K562 (cell line): ENCODE results near the gene PTGES3. TPM values are rescaled to one million over a fixed set of nuclear protein-coding genes. Genes with fewer than 3 reads are reported as not detected.

Experiments used
- ATAC-seq: fragments of 200-7000 bp; cut with Tn5 transposase; 3 replicates; pipeline ENCODE4 v1.9.1; 2020; ENCODE audit warnings: moderate library complexity
- BruUV-seq: library from RNA; stranded (reverse); fragments of 400-500 nt; replicated peaks from 2 replicates; lab custom pipeline; 2021; lab: Mats Ljungman, UMichigan
- CTCF ChIA-PET: fragments of 300-600 bp; formaldehyde crosslinking; extraction: SDS; loops from one replicate; lab custom pipeline; 2021; ENCODE audit warnings: low intra/inter-chr PET ratio; lab: Yijun Ruan, JAX
- POLR2A ChIA-PET: fragments of 300-600, 350-650 bp; sonication (Branson Sonifier 250); formaldehyde crosslinking; extraction: SDS; loops from one replicate; lab custom pipeline; 2021; ENCODE audit warnings: antibody characterized with exemption, inconsistent platforms; lab: Yijun Ruan, JAX
- DNase-seq, 4 experiments: peaks; one replicate each; pipeline versions ENCODE4 v3.0.0 to v3.0.0-alpha.2; 2011 to 2018; ENCODE audit warnings: low spot score in 3 of 4, mixed read lengths in 3 of 4; ENCODE audit errors: extremely low read depth in 1 of 4
- FAIRE-seq: peaks from 2 replicates; lab custom pipeline; 2011; peaks lifted over from hg19 to GRCh38; lab: Jason Lieb, UNC
- H2AFZ ChIP-seq: 2 replicates; pipeline ENCODE4 v1.6.0; 2011; ENCODE audit warnings: low read depth, low read length, control low read depth, inconsistent platforms
- H3K27ac ChIP-seq: fragments of 200-600 bp; 3 replicates; pipeline ENCODE4 v1.8.0; 2011; ENCODE audit warnings: low read depth, mild to moderate bottlenecking, control low read depth, inconsistent platforms, low read length, moderate library complexity, mixed read lengths; ENCODE audit errors: extremely low read depth
- H3K27me3 ChIP-seq, 2 experiments: fragments of 300-600 bp in 1 of 2; 2 replicates in 1 of 2; 3 replicates in 1 of 2; pipeline versions ENCODE4 v1.6.0 to v1.8.0; 2011; ENCODE audit warnings: inconsistent platforms in 2 of 2, low read length in 2 of 2, mild to moderate bottlenecking in 1 of 2, mixed read lengths in 1 of 2, moderate library complexity in 1 of 2; ENCODE audit not compliant: control insufficient read depth in 2 of 2, insufficient read depth in 2 of 2
- H3K36me3 ChIP-seq: fragments of 300-600 bp; 3 replicates; pipeline ENCODE4 v1.8.0; 2011; ENCODE audit warnings: mild to moderate bottlenecking, low read length, inconsistent platforms; ENCODE audit not compliant: control insufficient read depth, insufficient read depth
- H3K4me1 ChIP-seq, 2 experiments: fragments of 200-600 bp in 1 of 2; replicated peaks in 1 of 2; 2 replicates in 1 of 2; 3 replicates in 1 of 2; pipeline versions ENCODE4 v1.5.1 to v1.8.0; 2011; ENCODE audit warnings: inconsistent platforms in 2 of 2, low read length in 2 of 2, mild to moderate bottlenecking in 1 of 2, mixed read lengths in 1 of 2, moderate library complexity in 1 of 2; ENCODE audit not compliant: control insufficient read depth in 2 of 2, insufficient read depth in 2 of 2
- H3K4me2 ChIP-seq: 2 replicates; pipeline ENCODE4 v1.6.1; 2011; ENCODE audit warnings: low read length, control low read depth, inconsistent platforms, mixed read lengths; ENCODE audit not compliant: insufficient read depth
- H3K4me3 ChIP-seq: fragments of 200-600 bp; sonication (generic), shearing (Covaris generic); 2 replicates; pipeline ENCODE4 v1.5.1; 2016; ENCODE audit warnings: control low read depth, inconsistent platforms
- H3K79me2 ChIP-seq: fragments of 200-600 bp; 3 replicates; pipeline ENCODE4 v1.8.0; 2011; ENCODE audit warnings: low read length, inconsistent platforms; ENCODE audit not compliant: control insufficient read depth, insufficient read depth
- H3K9ac ChIP-seq, 2 experiments: 2 replicates each; pipeline versions ENCODE4 v1.6.0 to v1.6.1; 2011; ENCODE audit warnings: low read depth in 2 of 2, low read length in 2 of 2, control low read depth in 1 of 2, inconsistent platforms in 1 of 2, mild to moderate bottlenecking in 1 of 2, mixed read lengths in 1 of 2; ENCODE audit not compliant: insufficient read depth in 1 of 2
- H3K9me1 ChIP-seq: one replicate; pipeline ENCODE4 v1.6.0; 2011; ENCODE audit warnings: inconsistent platforms, mild to moderate bottlenecking, low read length, moderate library complexity; ENCODE audit not compliant: control insufficient read depth, insufficient read depth
- H3K9me3 ChIP-seq: replicated peaks from 2 replicates; pipeline ENCODE4 v1.5.1; 2011; ENCODE audit warnings: low read depth, low read length, inconsistent platforms; ENCODE audit not compliant: control insufficient read depth, insufficient read depth
- H4K20me1 ChIP-seq: replicated peaks from 2 replicates; pipeline ENCODE4 v1.6.1; 2011; ENCODE audit warnings: low read length, inconsistent platforms, mixed read lengths; ENCODE audit not compliant: control insufficient read depth, insufficient read depth
- ADNP ChIP-seq: fragments of 200-800 bp; sonication (Bioruptor generic); IDR thresholded peaks from 2 replicates; pipeline ENCODE4 v1.6.1; 2016; ENCODE audit warnings: missing genetic modification characterization, missing compliant biosample characterization
- BRCA1 ChIP-seq, 2 experiments: fragments of 450-650 bp in 1 of 2; sonication (generic) in 1 of 2; formaldehyde crosslinking in 1 of 2; IDR thresholded peaks; 2 replicates each; pipeline versions ENCODE4 v1.5.0 to v1.6.1; 2017 to 2020; ENCODE audit warnings: mild to moderate bottlenecking in 1 of 2, missing genetic modification reagents in 1 of 2
- BRF2 ChIP-seq: IDR thresholded peaks from 3 replicates; pipeline ENCODE4 v1.6.1; 2011; ENCODE audit warnings: borderline replicate concordance, mild to moderate bottlenecking; ENCODE audit not compliant: insufficient read length, insufficient read depth
- CREM ChIP-seq: IDR thresholded peaks from 2 replicates; pipeline ENCODE4 v1.6.1; 2014; ENCODE audit warnings: antibody characterized with exemption, low read depth
- FOSL1 ChIP-seq: fragments of 200-800 bp; sonication (Bioruptor generic); conservative IDR thresholded peaks from 2 replicates; pipeline ENCODE4 v1.6.1; 2016; ENCODE audit warnings: missing genetic modification characterization, missing compliant biosample characterization
- FOXK2 ChIP-seq, 2 experiments: fragments of 450-650 bp; IDR thresholded peaks in 1 of 2; conservative IDR thresholded peaks in 1 of 2; 2 replicates each; pipeline ENCODE4 v1.6.1; 2016; ENCODE audit warnings: low read depth in 2 of 2, mild to moderate bottlenecking in 1 of 2
- HMBOX1 ChIP-seq: sonication (generic); IDR thresholded peaks from 2 replicates; pipeline ENCODE4 v1.6.1; 2016
- KAT2B ChIP-seq: IDR thresholded peaks from one replicate; pipeline ENCODE4 v1.6.1; 2012; ENCODE audit warnings: low read depth, mild to moderate bottlenecking, control low read depth, inconsistent platforms, low read length, moderate library complexity
- MCM2 ChIP-seq: fragments of 450-650 bp; IDR thresholded peaks from 2 replicates; pipeline ENCODE4 v1.6.1; 2017; ENCODE audit warnings: low read depth, mild to moderate bottlenecking
- MCM3 ChIP-seq: fragments of 450-650 bp; IDR thresholded peaks from 2 replicates; pipeline ENCODE4 v1.6.1; 2016
- PHF21A ChIP-seq: fragments of 450-650 bp; IDR thresholded peaks from 2 replicates; pipeline ENCODE4 v1.6.1; 2017; ENCODE audit warnings: low read depth, borderline replicate concordance
- RBBP5 ChIP-seq: fragments of 200-600 bp; sonication (generic); IDR thresholded peaks from 2 replicates; pipeline ENCODE4 v1.6.1; 2012; ENCODE audit warnings: borderline replicate concordance, mild to moderate bottlenecking, low read length, control low read depth, inconsistent platforms; ENCODE audit not compliant: insufficient read depth, poor library complexity, severe bottlenecking
- TFAP4 ChIP-seq: sonication (generic); formaldehyde crosslinking; IDR thresholded peaks from 2 replicates; pipeline ENCODE4 v1.8.0; 2022; ENCODE audit warnings: missing genetic modification reagents, mild to moderate bottlenecking, moderate library complexity, borderline replicate concordance
- YY1 ChIP-seq, 3 experiments: IDR thresholded peaks; 2 replicates each; pipeline ENCODE4 v1.6.1; 2011; ENCODE audit warnings: low read length in 2 of 3, mild to moderate bottlenecking in 2 of 3, moderate library complexity in 2 of 3, borderline replicate concordance in 1 of 3, control low read depth in 1 of 3, low read depth in 1 of 3; ENCODE audit not compliant: insufficient read depth in 3 of 3, insufficient replicate concordance in 2 of 3, control insufficient read depth in 1 of 3, insufficient read length in 1 of 3; ENCODE audit errors: extremely low read depth in 1 of 3
- ZBTB17 ChIP-seq: fragments of 450-650 bp; formaldehyde crosslinking; IDR thresholded peaks from 2 replicates; pipeline ENCODE4 v1.4.0; 2020; ENCODE audit warnings: mild to moderate bottlenecking
- ZNF830 ChIP-seq: fragments of 250-450 bp; sonication (Bioruptor Pico); IDR thresholded peaks from 2 replicates; pipeline ENCODE4 v1.5.0; 2021; ENCODE audit warnings: mild to moderate bottlenecking
- WGBS: fragments of 100-300 bp; shearing (Covaris generic); methylation state at CpG from one replicate; pipeline ENCODE4 v1.1.6; 2016; ENCODE audit warnings: low coverage, mixed read lengths; ENCODE audit not compliant: insufficient coverage; ENCODE audit errors: missing lambda C conversion rate; 5-methylcytosine and 5-hydroxymethylcytosine counted together
- in situ Hi-C: fragments of 300-500 bp; cut with MboI; formaldehyde crosslinking; loops from 4 replicates; pipeline ENCODE4 v1.15.0; 2018; ENCODE audit warnings: inconsistent platforms, mixed read lengths
- intact Hi-C: fragments of 100-400 bp; cut with micrococcal nuclease; formaldehyde crosslinking; loops from 2 replicates; pipeline ENCODE4 v1.14.2; 2022
- polyA plus RNA-seq, 8 experiments: library from polyadenylated mRNA; depleted of rRNA in 4 of 8; stranded (reverse) in 5 of 8; unstranded in 3 of 8; fragments of >200 nt; fragmentation: Nextera tagmentation in 2 of 8; fragmentation: Illumina TruSeq in 1 of 8; extraction: Ambion mirVana in 2 of 8; extraction: Trizol in 1 of 8; gene quantifications; 2 replicates each; pipeline versions ENCODE4 v1.2.1 to v1.2.3, GENCODE V29; 2011 to 2014; ENCODE audit warnings: inconsistent platforms in 1 of 8, missing spikeins in 1 of 8
- total RNA-seq, 7 experiments: library from RNA; depleted of rRNA in 6 of 7; stranded (reverse); fragments of >200 nt in 6 of 7; fragmentation: Illumina TruSeq in 2 of 7; extraction: Trizol in 2 of 7; gene quantifications; 2 replicates each; pipeline versions ENCODE4 v1.2.1 to v1.2.3, GENCODE V29; 2011 to 2021; ENCODE audit warnings: low replicate concordance in 1 of 7

PTGES3 gene
- total and polyA plus RNA-seq, 9 of the 15 experiments (the other 6 are each of a cell fraction or from before 2014, with no cell fraction given): 163 to 501 (median 213) TPM

- ChIA-PET CTCF (no interaction called here), POLR2A (interaction anchor here (0.6 to 3.9 kb wide), 43 partner anchors 8 to 793 kb away, joined by 3 to 44 read pairs (median 5); partner anchors contain the start of genes ATP5F1B, PRIM1, PTGES3 and STAT6)
- H2AFZ ChIP-seq: peak within 1 kb of the TSS; percentile 84
- no TSS peak for BruUV-seq
- H3K27ac ChIP-seq: peak within 1 kb of the TSS; percentile 97
- H3K9me1 ChIP-seq: peaks cover 17% of the 10 kb centered on the region
- DNase-seq (peak; percentile 95 to 99 (median 96)), ATAC-seq (peak; percentile 93), FAIRE-seq (peak; percentile 92)
- peaks cover 14 to 29% of the 10 kb centered on the region in 2 experiments for H3K4me1 ChIP-seq
- peaks cover 66% of the 10 kb centered on the region for H3K36me3 ChIP-seq
- peaks cover 51% of the 10 kb centered on the region for H3K79me2 ChIP-seq
- intact Hi-C loops: loop anchor here (1.0 to 2.0 kb wide), 2 partner anchors 37 to 88 kb away; partner anchors contain the start of gene PTGES3
- H3K9ac ChIP-seq: peak within 1 kb of the TSS; percentile 96 to 100
- H3K4me2 ChIP-seq: peak within 1 kb of the TSS; percentile 99
- under 1% methylated on average over 46 of the region's 46 CpGs for WGBS
- peak within 1 kb of the TSS; percentile 89 for H3K4me3 ChIP-seq
- no peaks in the 10 kb centered on the region for H3K9me3 ChIP-seq
- no peaks in the 10 kb centered on the region for H3K27me3 ChIP-seq
- in situ Hi-C loops: loop anchor here (10.0 kb wide), 1 partner anchor 80 kb away; the partner anchor contains the start of gene ATP5F1B
- H4K20me1 ChIP-seq: peaks cover 33% of the 10 kb centered on the region
- TF ChIP-seq FOSL1 (tag): peak; percentile 55
- TF ChIP-seq ADNP (tag): no peak
- no peak for TF ChIP-seq MCM3
- 0 out of 2 replicates have a peak, but pooled peaks have one; percentile 78 for TF ChIP-seq HMBOX1
- peak; percentile 93 for TF ChIP-seq TFAP4
- TF ChIP-seq RBBP5: peak; percentile 98
- no peak for TF ChIP-seq BRCA1 (IDR thresholded peaks at IDR 0.05)
- no peak for TF ChIP-seq BRCA1 (CRISPR knock-in tag; IDR thresholded peaks at IDR 0.05)
- no peak for TF ChIP-seq KAT2B
- TF ChIP-seq FOXK2 (conservative IDR thresholded peaks at IDR 0.05 in 1 of 2, IDR thresholded peaks at IDR 0.05 in 1 of 2; ENCODE audit: low read depth in 2 of 2): peak; percentile 92 to 95
- no peak for TF ChIP-seq ZNF830 (CRISPR knock-in tag)
- TF ChIP-seq PHF21A: no peak; the same call in 1 of the 2 replicates
- TF ChIP-seq MCM2: no peak
- TF ChIP-seq YY1 (IDR thresholded peaks at IDR 0.05; ENCODE audit: borderline replicate concordance in 1 of 3, control insufficient read depth in 1 of 3, extremely low read depth in 1 of 3, insufficient read depth in 3 of 3, insufficient read length in 1 of 3, insufficient replicate concordance in 2 of 3, low read depth in 1 of 3, low read length in 2 of 3): peak; percentile 92 to 98 (median 97)
- peak; percentile 58; the same call in 1 of the 2 replicates for TF ChIP-seq ZBTB17 (CRISPR knock-in tag)
- peak; percentile 83 for TF ChIP-seq CREM
- TF ChIP-seq BRF2: no peak
Measured at GRCh38 chr12:56724972-56725722, 37.1 kb upstream of the PTGES3 start, which contains the start of gene NACA. NACA (minus strand) TSS chr12:56725299; CDS start chr12:56724521, 778 bp downstream.
